Fibroblast of lung (primary cell): ENCODE data around the gene PCDH9. TPM values are rescaled to one million over a fixed set of nuclear protein-coding genes. Genes with fewer than 3 reads are reported as not detected.
A peak's percentile ranks its signal among the peaks of the same experiment; 100 is the strongest.

ENCODE experiments used
- DNase-seq, 2 donors: peaks; one replicate each; pipeline versions ENCODE4 v3.0.0 to v3.0.0-alpha.2; 2010; ENCODE audit warnings: low read depth in 2 of 2
- H2AFZ ChIP-seq: 2 replicates; pipeline ENCODE4 v1.5.1; 2012; ENCODE audit warnings: low read length, control low read depth, inconsistent platforms
- H3K27ac ChIP-seq: 2 replicates; pipeline ENCODE4 v1.5.1; 2011; ENCODE audit warnings: low read length, control low read depth; ENCODE audit not compliant: insufficient read depth
- H3K27me3 ChIP-seq: 2 replicates; pipeline ENCODE4 v1.5.1; 2011; ENCODE audit warnings: mild to moderate bottlenecking, low read length; ENCODE audit not compliant: control insufficient read depth, insufficient read depth
- H3K36me3 ChIP-seq: 2 replicates; pipeline ENCODE4 v1.5.1; 2011; ENCODE audit warnings: low read length; ENCODE audit not compliant: control insufficient read depth, insufficient read depth
- H3K4me1 ChIP-seq: 2 replicates; pipeline ENCODE4 v1.5.1; 2011; ENCODE audit warnings: low read length; ENCODE audit not compliant: control insufficient read depth, insufficient read depth; ENCODE audit errors: extremely low read depth
- H3K4me2 ChIP-seq: 2 replicates; pipeline ENCODE4 v1.5.1; 2011; ENCODE audit warnings: low read length, control low read depth; ENCODE audit not compliant: insufficient read depth; ENCODE audit errors: extremely low read depth
- H3K4me3 ChIP-seq, 4 experiments: fragments of 200-600 bp in 1 of 4; sonication (generic) in 1 of 4; replicated peaks in 1 of 4; 2 replicates each; pipeline ENCODE4 v1.5.1; 2011 to 2016; ENCODE audit warnings: low read length in 4 of 4, low read depth in 3 of 4, mild to moderate bottlenecking in 3 of 4, control low read depth in 2 of 4, inconsistent platforms in 1 of 4, mixed read lengths in 1 of 4; ENCODE audit not compliant: insufficient read depth in 1 of 4; ENCODE audit errors: control extremely low read depth in 1 of 4
- H3K79me2 ChIP-seq: 2 replicates; pipeline ENCODE4 v1.5.1; 2012; ENCODE audit warnings: mild to moderate bottlenecking, low read length, inconsistent platforms; ENCODE audit not compliant: control insufficient read depth, insufficient read depth
- H3K9ac ChIP-seq: 2 replicates; pipeline ENCODE4 v1.5.1; 2011; ENCODE audit warnings: mild to moderate bottlenecking, low read length, control low read depth; ENCODE audit not compliant: insufficient read depth
- H3K9me3 ChIP-seq: 2 replicates; pipeline ENCODE4 v1.5.1; 2012; ENCODE audit warnings: low read depth, low read length; ENCODE audit not compliant: control insufficient read depth, insufficient read depth
- H4K20me1 ChIP-seq: 2 replicates; pipeline ENCODE4 v1.5.1; 2011; ENCODE audit warnings: low read length; ENCODE audit not compliant: control insufficient read depth, insufficient read depth; ENCODE audit errors: extremely low read depth
- EZH2 ChIP-seq: IDR thresholded peaks from 2 replicates; pipeline ENCODE4 v1.5.1; 2012; ENCODE audit warnings: low read length, control low read depth, mild to moderate bottlenecking; ENCODE audit errors: missing control alignments
- polyA plus RNA-seq, 2 donors: library from polyadenylated mRNA; depleted of rRNA in 1 of 2; stranded (reverse) in 1 of 2; unstranded in 1 of 2; fragments of >200 nt; gene quantifications; 2 replicates each; pipeline ENCODE4 v1.2.1, GENCODE V29; 2011 to 2012; ENCODE audit warnings: missing spikeins in 1 of 2
- total RNA-seq: library from RNA; depleted of rRNA; stranded (reverse); fragments of >200 nt; gene quantifications from 2 replicates; pipeline ENCODE4 v1.2.1, GENCODE V29; 2014
- TF ChIP-seq, protein P1 (sequence below), 2 donors: IDR thresholded peaks in 1 of 2; conservative IDR thresholded peaks in 1 of 2; 1 replicate in 1 of 2; 2 replicates in 1 of 2; pipeline ENCODE4 v1.5.1; 2011 to 2012; ENCODE audit warnings: low read length in 2 of 2, control low read depth in 1 of 2, inconsistent platforms in 1 of 2, low read depth in 1 of 2, mild to moderate bottlenecking in 1 of 2

Gene PCDH9
- total and polyA plus RNA-seq, 2 donors (not counting 1 experiment from before 2014, with no cell fraction given) = 0.50 to 0.67 TPM

DNA sequence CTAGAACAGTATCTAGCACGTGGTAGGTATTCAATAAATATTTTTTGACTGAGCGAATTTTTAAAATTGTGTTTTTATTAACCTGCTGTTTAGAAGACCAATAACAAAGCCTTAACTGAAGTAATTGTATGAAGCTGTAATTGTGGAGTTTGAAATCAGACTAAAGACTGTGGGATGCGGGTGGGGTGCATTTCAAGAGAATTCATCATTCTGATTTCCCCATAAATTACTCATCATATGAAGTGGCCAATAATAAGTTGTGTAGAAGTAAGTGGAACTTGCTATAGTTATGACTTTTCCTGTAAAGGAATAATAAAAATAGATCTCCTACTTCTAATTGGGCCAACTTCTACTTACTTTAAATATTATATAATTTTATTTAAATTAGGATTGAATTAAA lies 449.3 kb downstream of the PCDH9 start:
- peak; percentile 37 to 58 for DNase-seq
- no peak overlapping the region for H3K4me2 ChIP-seq

DNA sequence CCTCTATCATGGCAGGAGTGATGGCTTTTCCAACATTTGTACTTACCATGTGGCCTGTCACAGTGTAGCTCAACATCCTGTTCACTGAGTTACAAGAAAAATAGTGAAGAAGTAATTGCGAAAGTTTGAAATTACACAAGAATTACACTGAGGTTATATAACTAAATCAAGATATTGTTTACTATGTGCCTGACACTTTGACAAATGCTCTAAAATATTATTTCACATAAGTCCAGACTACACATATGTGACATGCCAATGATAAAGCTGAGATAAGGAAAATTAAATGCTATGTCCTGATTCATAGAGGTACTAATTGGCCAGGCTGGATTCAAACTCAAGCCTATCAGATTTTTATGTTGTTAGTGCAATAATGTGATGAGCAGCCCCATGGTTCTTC lies 451.7 kb downstream of the PCDH9 start:
- no peaks in the 10 kb centered on the region for H3K36me3 ChIP-seq
- no peaks in the 10 kb centered on the region for H3K27me3 ChIP-seq
- peak in 1 of 2 donors; percentile 10 for DNase-seq
- no peak overlapping the region for H3K4me3 ChIP-seq
- no peak overlapping the region for H3K4me2 ChIP-seq
- no peak overlapping the region for H3K9ac ChIP-seq
- no peak overlapping the region for H2AFZ ChIP-seq
- H3K27ac ChIP-seq = no peak overlapping the region
- H3K4me1 ChIP-seq = no peaks in the 10 kb centered on the region
- H3K79me2 ChIP-seq = no peaks in the 10 kb centered on the region
- no peak for TF ChIP-seq EZH2
- TF ChIP-seq, protein P1, sequence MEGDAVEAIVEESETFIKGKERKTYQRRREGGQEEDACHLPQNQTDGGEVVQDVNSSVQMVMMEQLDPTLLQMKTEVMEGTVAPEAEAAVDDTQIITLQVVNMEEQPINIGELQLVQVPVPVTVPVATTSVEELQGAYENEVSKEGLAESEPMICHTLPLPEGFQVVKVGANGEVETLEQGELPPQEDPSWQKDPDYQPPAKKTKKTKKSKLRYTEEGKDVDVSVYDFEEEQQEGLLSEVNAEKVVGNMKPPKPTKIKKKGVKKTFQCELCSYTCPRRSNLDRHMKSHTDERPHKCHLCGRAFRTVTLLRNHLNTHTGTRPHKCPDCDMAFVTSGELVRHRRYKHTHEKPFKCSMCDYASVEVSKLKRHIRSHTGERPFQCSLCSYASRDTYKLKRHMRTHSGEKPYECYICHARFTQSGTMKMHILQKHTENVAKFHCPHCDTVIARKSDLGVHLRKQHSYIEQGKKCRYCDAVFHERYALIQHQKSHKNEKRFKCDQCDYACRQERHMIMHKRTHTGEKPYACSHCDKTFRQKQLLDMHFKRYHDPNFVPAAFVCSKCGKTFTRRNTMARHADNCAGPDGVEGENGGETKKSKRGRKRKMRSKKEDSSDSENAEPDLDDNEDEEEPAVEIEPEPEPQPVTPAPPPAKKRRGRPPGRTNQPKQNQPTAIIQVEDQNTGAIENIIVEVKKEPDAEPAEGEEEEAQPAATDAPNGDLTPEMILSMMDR (conservative IDR thresholded peaks at IDR 0.05 in 1 of 2, IDR thresholded peaks at IDR 0.05 in 1 of 2; ENCODE audit: low read depth in 1 of 2, low read length in 2 of 2) = no peak
- H4K20me1 ChIP-seq = no peaks in the 10 kb centered on the region
- no peaks in the 10 kb centered on the region for H3K9me3 ChIP-seq

More for the DNA sequence above, 449.3 kb downstream of the PCDH9 start:
- Histone ChIP-seq H3K27me3 (no peaks in the 10 kb centered on the region), H4K20me1 (no peaks in the 10 kb centered on the region), H3K4me1 (no peaks in the 10 kb centered on the region), H3K4me3 (no peak overlapping the region), H3K79me2 (no peaks in the 10 kb centered on the region), H3K9ac (no peak overlapping the region), H3K36me3 (no peaks in the 10 kb centered on the region), H2AFZ (no peak overlapping the region), H3K27ac (no peak overlapping the region), H3K9me3 (no peaks in the 10 kb centered on the region)
- TF ChIP-seq, protein P1 (conservative IDR thresholded peaks at IDR 0.05 in 1 of 2, IDR thresholded peaks at IDR 0.05 in 1 of 2; ENCODE audit: low read depth in 1 of 2, low read length in 2 of 2) = no peak
- TF ChIP-seq EZH2 = no peak

GRCh38 chr13:66775196-66775595 lies 454.9 kb downstream of the PCDH9 start:
- no peak for DNase-seq
- Histone ChIP-seq H3K4me3 (no peak overlapping the region), H3K79me2 (no peaks in the 10 kb centered on the region), H3K4me2 (no peak overlapping the region), H3K27ac (no peak overlapping the region), H3K27me3 (no peaks in the 10 kb centered on the region), H3K4me1 (no peaks in the 10 kb centered on the region), H4K20me1 (no peaks in the 10 kb centered on the region), H3K9me3 (no peaks in the 10 kb centered on the region), H2AFZ (no peak overlapping the region), H3K9ac (no peak overlapping the region), H3K36me3 (no peaks in the 10 kb centered on the region)
- TF ChIP-seq, protein P1 (conservative IDR thresholded peaks at IDR 0.05 in 1 of 2, IDR thresholded peaks at IDR 0.05 in 1 of 2; ENCODE audit: low read depth in 1 of 2, low read length in 2 of 2) = no peak
- no peak for TF ChIP-seq EZH2
